ENCODE data around the gene GNG7. TPM values are rescaled to one million over a fixed set of nuclear protein-coding genes. Genes with fewer than 3 reads are reported as not detected.

Gene GNG7
- total RNA-seq, 1 experiment from 2014 or later: 7.7 TPM

DNA sequence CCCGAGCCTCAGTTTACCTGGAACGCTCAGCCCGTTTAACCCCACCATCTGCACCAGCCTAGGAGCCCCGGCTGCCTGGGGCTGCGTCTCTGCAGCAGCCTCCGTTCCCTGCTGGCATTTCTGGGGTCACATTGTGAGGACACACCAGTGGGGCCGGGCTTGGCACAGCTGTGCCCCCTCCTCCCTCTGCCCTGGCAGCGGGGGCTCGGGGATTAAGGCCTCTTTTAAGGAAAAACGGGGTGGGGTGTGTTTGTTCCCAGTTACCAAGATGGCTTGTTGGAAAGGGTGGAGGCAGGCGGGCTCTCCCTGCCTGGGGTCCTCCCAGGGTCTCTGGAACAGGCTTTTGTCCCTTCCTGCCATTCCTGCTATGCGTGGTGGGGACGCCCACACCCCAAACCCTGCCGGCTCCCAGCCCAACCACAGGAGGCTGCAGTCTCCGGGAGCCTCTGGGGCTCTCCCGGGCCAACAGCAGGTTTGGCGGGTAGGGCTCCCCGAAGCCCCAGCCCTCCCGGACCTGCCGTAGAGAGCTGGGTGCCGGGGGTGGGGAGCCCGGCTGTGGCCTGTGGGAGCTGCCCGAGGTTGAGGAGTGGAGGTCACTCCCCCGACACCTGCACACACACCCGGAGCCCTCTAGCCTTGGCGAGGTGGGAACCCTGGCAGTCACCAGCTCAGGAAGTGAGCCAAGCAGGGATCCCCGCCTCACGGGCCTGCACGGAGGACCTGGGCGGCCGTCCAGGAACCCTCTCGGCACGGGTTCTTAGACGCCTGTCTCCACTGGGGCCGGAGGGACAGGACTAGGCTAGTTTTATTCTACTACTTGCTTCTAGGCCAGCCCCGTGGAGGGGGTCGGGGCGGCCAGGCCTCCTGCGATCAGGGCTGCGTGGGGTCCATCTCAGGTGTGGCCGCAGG lies 189.7 kb downstream of the GNG7 start:
- H4K5ac ChIP-seq (ENCODE audit: insufficient read length, low read depth, low read length): no peak overlapping the region
- H3K79me2 ChIP-seq (ENCODE audit: insufficient read depth, low read length): no peaks in the 10 kb centered on the region
- no peak for DNase-seq

More for the DNA sequence above, 189.7 kb downstream of the GNG7 start:
- no peak overlapping the region for H2AFZ ChIP-seq (ENCODE audit: low read length)
- Mint-ChIP-seq H3K27me3 (ENCODE audit: low read depth) (no peaks in the 10 kb centered on the region), H3K4me1 (peaks cover 0 to 9% of the 10 kb centered on the region in 2 experiments; a peak in 2 of 4 replicates), H3K4me3 (no peak overlapping the region), H3K36me3 (ENCODE audit: insufficient read depth in 1 of 3, low read depth in 3 of 3) (peaks cover 0 to 4% (median 3%) of the 10 kb centered on the region in 3 experiments; a peak in 3 of 7 replicates), H3K27ac (no peak overlapping the region; a peak in 1 of 7 replicates), H3K9me3 (peaks cover 0 to 3% of the 10 kb centered on the region in 2 experiments; a peak in 2 of 5 replicates)
- no peak overlapping the region for H2BK5ac ChIP-seq (ENCODE audit: insufficient read length, low read length)
- no peak overlapping the region for H3K27ac ChIP-seq (ENCODE audit: insufficient read length, low read depth, low read length)
- TF ChIP-seq, protein P1, sequence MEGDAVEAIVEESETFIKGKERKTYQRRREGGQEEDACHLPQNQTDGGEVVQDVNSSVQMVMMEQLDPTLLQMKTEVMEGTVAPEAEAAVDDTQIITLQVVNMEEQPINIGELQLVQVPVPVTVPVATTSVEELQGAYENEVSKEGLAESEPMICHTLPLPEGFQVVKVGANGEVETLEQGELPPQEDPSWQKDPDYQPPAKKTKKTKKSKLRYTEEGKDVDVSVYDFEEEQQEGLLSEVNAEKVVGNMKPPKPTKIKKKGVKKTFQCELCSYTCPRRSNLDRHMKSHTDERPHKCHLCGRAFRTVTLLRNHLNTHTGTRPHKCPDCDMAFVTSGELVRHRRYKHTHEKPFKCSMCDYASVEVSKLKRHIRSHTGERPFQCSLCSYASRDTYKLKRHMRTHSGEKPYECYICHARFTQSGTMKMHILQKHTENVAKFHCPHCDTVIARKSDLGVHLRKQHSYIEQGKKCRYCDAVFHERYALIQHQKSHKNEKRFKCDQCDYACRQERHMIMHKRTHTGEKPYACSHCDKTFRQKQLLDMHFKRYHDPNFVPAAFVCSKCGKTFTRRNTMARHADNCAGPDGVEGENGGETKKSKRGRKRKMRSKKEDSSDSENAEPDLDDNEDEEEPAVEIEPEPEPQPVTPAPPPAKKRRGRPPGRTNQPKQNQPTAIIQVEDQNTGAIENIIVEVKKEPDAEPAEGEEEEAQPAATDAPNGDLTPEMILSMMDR (conservative IDR thresholded peaks at IDR 0.05): no peak
- no peaks in the 10 kb centered on the region for H3K27me3 ChIP-seq (ENCODE audit: insufficient read depth, low read length)
- H4K20me1 ChIP-seq (ENCODE audit: control insufficient read depth, insufficient read depth, insufficient read length): no peaks in the 10 kb centered on the region
- no peak overlapping the region for H2BK20ac ChIP-seq (ENCODE audit: low read depth, low read length, poor library complexity, severe bottlenecking)
- H3K4me1 ChIP-seq (ENCODE audit: insufficient read depth, low read length): no peaks in the 10 kb centered on the region
- no peak overlapping the region for H3K4ac ChIP-seq (ENCODE audit: low read depth, low read length)
- no peak overlapping the region for H2BK120ac ChIP-seq (ENCODE audit: low read depth, low read length, poor library complexity, severe bottlenecking)
- no peak overlapping the region for H3K4me2 ChIP-seq (ENCODE audit: insufficient read depth, insufficient read length, low read length)
- H3K23me2 ChIP-seq (ENCODE audit: insufficient read length, low read depth, low read length, poor library complexity, severe bottlenecking): no peaks in the 10 kb centered on the region
- no peaks in the 10 kb centered on the region for H3K79me1 ChIP-seq (ENCODE audit: insufficient read depth, low read depth, low read length, poor library complexity, severe bottlenecking)
- H3K18ac ChIP-seq (ENCODE audit: insufficient read length, low read depth, low read length): no peak overlapping the region
- no peak overlapping the region for H3T11ph ChIP-seq (ENCODE audit: low read length)
- H3K56ac ChIP-seq (ENCODE audit: insufficient read length, low read depth, low read length): no peak overlapping the region
- H2BK12ac ChIP-seq (ENCODE audit: insufficient read length, low read depth, low read length): no peak overlapping the region
- no peak overlapping the region for H3K14ac ChIP-seq (ENCODE audit: insufficient read depth, low read length)
- no peak overlapping the region for H4K91ac ChIP-seq (ENCODE audit: insufficient read length, low read depth, low read length)
- no peak overlapping the region for H4K8ac ChIP-seq (replicated peaks; ENCODE audit: insufficient read length, low read depth, low read length)
- no peak overlapping the region for H3K23ac ChIP-seq (ENCODE audit: insufficient read length, low read depth, low read length)
- no CpG with 5 or more reads among the region's 41 CpGs for WGBS (ENCODE audit: extremely low coverage, insufficient read length, low lambda C conversion rate)
- no peak overlapping the region for H2AK5ac ChIP-seq (ENCODE audit: insufficient read length, low read length)
- H2BK15ac ChIP-seq (ENCODE audit: low read depth, low read length): no peak overlapping the region
- H3K9ac ChIP-seq (ENCODE audit: extremely low read depth, insufficient read length, low read length): no peak overlapping the region
- H3K9me3 ChIP-seq (ENCODE audit: control insufficient read depth, low read depth, low read length): no peaks in the 10 kb centered on the region
